HG03575 (cell line): ENCODE results near the gene PRDX5.
"Not testable (repeated sequence)": the region's sequence is repeated elsewhere in the genome, so short reads cannot be mapped to it uniquely, and the experiment has no call there.

Source experiments
- ATAC-seq: cut with Tn5 transposase; IDR thresholded peaks from one replicate; pipeline ENCODE4 v1.9.1; 2021; ENCODE audit not compliant: unreplicated experiment, insufficient number of reproducible peaks, low FRiP score; ENCODE audit errors: extremely low read depth

PRDX5 gene

DNA sequence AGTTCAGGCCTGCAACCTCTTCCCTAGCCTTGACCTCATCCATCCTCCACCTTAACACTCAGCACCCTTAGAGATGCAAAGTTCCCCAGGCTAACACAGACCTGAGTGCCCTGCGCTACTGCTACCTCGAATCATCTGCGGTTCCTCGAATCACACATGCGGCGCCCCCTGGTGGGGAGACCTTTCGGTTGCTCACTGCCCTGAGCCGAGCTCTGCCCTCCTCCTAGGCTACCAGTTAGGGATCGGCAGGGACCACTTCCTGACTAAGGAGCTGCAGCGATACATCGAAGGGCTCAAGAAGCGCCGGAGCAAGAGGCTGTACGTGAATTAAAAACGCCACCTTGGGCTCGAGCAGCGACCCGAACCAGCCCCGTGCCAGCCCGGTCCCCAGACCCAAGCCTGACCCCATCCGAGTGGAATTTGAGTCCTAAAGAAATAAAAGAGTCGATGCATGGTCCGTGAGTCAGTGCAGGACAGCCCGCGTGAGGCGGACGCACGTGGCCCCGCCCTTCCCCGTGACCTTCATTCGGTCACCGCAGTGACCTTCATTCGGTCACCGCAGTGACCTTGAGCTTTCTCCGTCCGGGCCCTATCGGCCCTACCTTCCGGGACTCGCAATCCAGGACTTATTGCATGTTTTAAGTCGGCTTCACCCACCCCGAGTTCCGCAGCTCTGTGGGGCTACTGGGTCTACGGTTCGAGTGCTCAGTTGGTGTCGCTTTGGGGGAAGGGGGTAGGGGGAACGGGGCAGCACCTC is 13.4 kb upstream of the PRDX5 start:
- no peak for ATAC-seq

GRCh38 chr11:64305075-64305690 is 12.7 kb upstream of the PRDX5 start, which contains the start of gene ESRRA:
TSS of gene ESRRA (plus strand) at chr11:64305524. CDS start at chr11:64307180, 1,656 bp downstream.
- peak; percentile 32 for ATAC-seq

- ATAC-seq = no peak
Measured at GRCh38 chr11:64305691-64306562, 12.0 kb upstream of the PRDX5 start.

DNA sequence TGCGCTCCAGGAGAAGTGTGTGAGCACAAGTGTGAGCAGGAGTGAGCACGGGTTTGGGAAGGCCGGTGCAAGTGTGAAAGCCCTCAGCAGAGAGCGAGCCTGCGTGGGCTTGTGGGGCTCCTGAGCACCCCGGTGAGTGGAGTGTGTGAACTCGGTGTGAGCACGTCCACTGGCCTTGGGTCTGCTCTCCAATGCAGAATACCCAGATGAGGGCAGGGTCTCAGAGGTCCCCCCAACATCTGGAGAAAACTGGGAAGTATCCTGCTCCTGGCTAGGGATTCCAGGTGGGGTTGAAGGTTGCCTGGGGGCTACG is 11.4 kb upstream of the PRDX5 start:
- ATAC-seq = no peak

DNA sequence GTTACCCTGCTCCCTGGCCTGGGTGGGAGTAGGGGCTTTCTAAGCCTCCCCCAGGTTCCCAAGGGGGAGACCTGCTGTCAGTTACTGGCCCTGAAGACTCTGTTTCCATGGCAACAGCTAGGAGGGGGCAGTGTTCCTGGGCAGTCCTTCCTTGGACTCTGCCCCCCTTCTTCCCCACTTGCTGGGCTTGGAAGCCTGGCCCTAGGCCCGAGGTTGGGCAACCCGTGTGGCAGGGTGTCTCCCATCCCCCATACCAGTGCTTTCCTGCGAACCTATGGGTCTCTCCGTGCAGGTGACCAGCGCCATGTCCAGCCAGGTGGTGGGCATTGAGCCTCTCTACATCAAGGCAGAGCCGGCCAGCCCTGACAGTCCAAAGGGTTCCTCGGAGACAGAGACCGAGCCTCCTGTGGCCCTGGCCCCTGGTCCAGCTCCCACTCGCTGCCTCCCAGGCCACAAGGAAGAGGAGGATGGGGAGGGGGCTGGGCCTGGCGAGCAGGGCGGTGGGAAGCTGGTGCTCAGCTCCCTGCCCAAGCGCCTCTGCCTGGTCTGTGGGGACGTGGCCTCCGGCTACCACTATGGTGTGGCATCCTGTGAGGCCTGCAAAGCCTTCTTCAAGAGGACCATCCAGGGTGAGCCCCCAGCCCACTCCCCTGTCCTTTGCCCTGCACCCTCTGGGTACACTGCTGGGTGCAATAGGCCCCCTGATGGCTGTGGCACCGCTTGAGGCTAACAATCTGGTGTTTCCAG is 10.9 kb upstream of the PRDX5 start:
- no peak for ATAC-seq

DNA sequence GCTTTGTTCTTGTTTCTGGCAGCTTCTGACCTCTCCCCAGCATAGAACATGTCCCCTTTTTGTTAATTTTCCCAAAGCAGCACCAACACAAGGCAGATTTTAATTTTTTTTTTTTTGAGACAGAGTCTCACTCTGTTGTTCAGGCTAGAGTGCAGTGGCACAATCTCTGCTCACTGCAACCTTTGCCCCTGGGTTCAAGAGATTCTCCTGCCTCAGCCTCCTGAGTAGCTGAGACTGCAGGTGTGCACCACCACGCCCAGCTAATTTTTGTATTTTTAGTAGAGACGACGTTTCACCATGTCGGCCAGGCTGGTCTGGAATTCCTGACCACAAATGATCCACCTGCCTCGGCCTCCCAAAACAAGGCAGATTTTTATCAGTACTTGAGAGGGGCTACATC is 10.1 kb upstream of the PRDX5 start:
- not testable (repeated sequence) for ATAC-seq

- no peak for ATAC-seq
Measured at GRCh38 chr11:64312947-64313346, 5.0 kb upstream of the PRDX5 start.

DNA sequence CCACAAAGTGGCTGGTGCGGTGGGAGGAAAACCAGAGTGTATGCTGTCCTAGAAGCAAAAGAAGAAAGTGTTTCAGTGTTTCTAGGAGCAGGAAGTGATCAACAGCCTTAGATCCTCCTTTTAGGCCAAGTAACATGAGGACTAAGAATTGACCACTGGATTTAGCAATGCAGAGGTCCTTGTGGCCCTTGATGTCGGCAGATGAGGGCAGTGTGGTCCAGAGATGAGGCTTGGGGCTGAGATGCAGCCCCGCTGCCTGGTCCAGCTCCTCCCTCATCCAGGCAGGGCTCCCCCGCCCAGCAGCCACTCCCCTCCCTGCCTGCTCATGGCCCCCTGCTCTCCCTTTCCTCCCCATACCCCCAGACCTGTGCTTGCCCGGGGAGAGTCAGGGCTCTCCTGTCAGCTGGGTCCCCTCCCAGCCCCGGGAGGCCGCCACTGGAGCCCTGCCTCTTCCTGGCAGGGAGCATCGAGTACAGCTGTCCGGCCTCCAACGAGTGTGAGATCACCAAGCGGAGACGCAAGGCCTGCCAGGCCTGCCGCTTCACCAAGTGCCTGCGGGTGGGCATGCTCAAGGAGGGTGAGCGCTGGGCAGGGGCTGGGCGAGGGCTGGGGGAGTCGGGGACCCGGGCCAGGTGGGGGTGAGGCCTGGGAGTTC is 4.3 kb upstream of the PRDX5 start:
- ATAC-seq = no peak

GRCh38 chr11:64314146-64314804 is 3.6 kb upstream of the PRDX5 start:
- no peak for ATAC-seq

- ATAC-seq = no peak
Measured at GRCh38 chr11:64314805-64315561, 2.9 kb upstream of the PRDX5 start.

- ATAC-seq = not testable (repeated sequence)
Measured at GRCh38 chr11:64315667-64316526, 2.0 kb upstream of the PRDX5 start.

GRCh38 chr11:64316672-64317324 is 1.1 kb upstream of the PRDX5 start:
- no peak for ATAC-seq

GRCh38 chr11:64317325-64317960 is 478 bp upstream of the PRDX5 start, which contains the start of gene TRMT112:
TSS of gene TRMT112 (minus strand) at chr11:64317559. CDS start at chr11:64317526, 33 bp downstream.
- ATAC-seq = no peak

DNA sequence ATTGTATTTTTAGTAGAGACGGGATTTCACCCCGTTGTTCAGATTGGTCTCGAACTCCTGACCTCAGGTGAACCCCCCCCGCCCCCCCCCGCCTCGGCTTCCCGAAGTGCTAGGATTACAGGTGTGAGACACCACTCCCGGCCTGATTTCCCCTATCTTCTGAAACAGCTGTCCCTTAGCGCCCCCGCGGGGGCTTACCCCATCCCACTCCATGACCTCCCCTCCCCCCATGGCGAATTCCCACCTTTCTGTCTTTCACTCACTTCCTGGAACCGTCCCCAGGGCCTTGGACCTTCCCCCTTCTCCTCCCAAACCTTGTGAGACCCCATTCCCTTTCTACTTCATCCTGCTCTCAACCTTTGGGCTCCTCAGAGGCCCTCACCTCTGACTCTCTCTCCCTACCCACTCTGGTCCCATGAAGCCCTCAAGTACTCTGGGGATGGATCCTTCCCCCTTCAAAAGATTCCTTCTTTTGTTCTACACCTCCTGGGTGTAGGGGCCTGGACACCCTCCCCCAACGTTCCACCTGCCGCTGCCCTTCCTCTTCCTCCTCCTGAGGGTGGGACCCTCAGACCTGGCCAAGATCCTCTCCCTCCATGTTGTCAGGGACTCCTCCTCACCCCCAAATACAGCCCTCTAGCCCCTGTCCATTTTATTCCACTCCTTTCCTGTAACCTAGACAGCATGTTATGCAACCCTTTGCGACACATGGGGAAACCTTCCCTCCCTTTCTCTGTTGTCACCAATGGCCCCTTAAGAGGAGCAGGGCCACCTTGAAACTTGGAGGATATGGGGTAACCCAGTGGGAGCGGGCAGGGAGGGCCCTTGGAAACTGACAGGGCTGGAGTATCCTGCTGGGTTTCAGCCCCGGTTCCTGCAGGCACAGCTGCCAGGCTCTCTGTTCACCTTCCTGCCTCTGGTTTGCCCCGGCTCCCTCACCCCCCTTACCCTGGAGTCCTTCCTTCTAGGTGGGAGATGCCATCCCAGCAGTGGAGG is 1.1 kb downstream of the PRDX5 start:
- ATAC-seq = no peak

DNA sequence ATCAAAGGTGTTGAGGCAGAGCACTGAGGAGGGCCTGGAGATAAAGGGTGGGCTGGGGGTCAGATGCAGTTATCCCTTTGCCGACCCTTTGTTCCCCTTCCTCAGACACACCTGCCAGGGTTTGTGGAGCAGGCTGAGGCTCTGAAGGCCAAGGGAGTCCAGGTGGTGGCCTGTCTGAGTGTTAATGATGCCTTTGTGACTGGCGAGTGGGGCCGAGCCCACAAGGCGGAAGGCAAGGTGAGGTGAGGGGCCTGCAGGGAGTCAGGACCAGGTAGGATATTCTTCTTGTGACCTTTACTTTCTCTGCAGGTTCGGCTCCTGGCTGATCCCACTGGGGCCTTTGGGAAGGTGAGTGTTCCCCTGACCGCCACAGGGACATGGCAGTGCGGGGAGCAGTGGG is 2.6 kb downstream of the PRDX5 start:
- no peak for ATAC-seq
